HepG2 (cell line): ENCODE data around the gene UBAP2. TPM values are rescaled to one million over a fixed set of nuclear protein-coding genes. Genes with fewer than 3 reads are reported as not detected.
A peak's percentile ranks its signal among the peaks of the same experiment; 100 is the strongest.

Source experiments
- ATAC-seq: fragments of 200-7000 bp; cut with Tn5 transposase; 3 replicates; pipeline ENCODE4 v1.9.1; 2020; ENCODE audit warnings: mild to moderate bottlenecking, moderate library complexity
- BruUV-seq: library from RNA; stranded (reverse); fragments of 400-500 nt; replicated peaks from 2 replicates; lab custom pipeline; 2021; lab: Mats Ljungman, UMichigan
- CTCF ChIA-PET: fragments of 300-600 bp; formaldehyde crosslinking; extraction: SDS; loops from one replicate; lab custom pipeline; 2021; ENCODE audit warnings: low total read pairs, inconsistent platforms, low intra/inter-chr PET ratio; lab: Yijun Ruan, JAX
- POLR2A ChIA-PET: fragments of 350-600 bp; sonication (Branson Sonifier 250); formaldehyde crosslinking; loops from one replicate; lab custom pipeline; 2020; ENCODE audit warnings: antibody characterized with exemption, inconsistent platforms; lab: Yijun Ruan, JAX
- DNase-seq: peaks from one replicate; pipeline ENCODE4 v3.0.0-alpha.2; 2015; ENCODE audit warnings: low spot score
- FAIRE-seq: peaks from 3 replicates; lab custom pipeline; 2011; peaks lifted over from hg19 to GRCh38; lab: Jason Lieb, UNC
- H2AFZ ChIP-seq: one replicate; pipeline ENCODE4 v1.6.1; 2011; ENCODE audit warnings: low read length, inconsistent platforms
- H3K27ac ChIP-seq: fragments of 300-600 bp; 3 replicates; pipeline ENCODE4 v1.8.0; 2011; ENCODE audit warnings: mixed run types, mild to moderate bottlenecking, mixed read lengths, low read length, inconsistent platforms; ENCODE audit not compliant: insufficient read depth; ENCODE audit errors: extremely low read length
- H3K27me3 ChIP-seq, 2 experiments: fragments of 200-600 bp in 1 of 2; 2 replicates in 1 of 2; 3 replicates in 1 of 2; pipeline versions ENCODE4 v1.6.0 to v1.8.0; 2011; ENCODE audit warnings: low read length in 2 of 2, mild to moderate bottlenecking in 2 of 2, moderate library complexity in 2 of 2, inconsistent platforms in 1 of 2; ENCODE audit not compliant: insufficient read depth in 2 of 2, control insufficient read depth in 1 of 2
- H3K36me3 ChIP-seq, 2 experiments: fragments of 200-600 bp in 1 of 2; replicated peaks in 1 of 2; 2 replicates in 1 of 2; 3 replicates in 1 of 2; pipeline versions ENCODE4 v1.5.1 to v1.8.0; 2011; ENCODE audit warnings: low read length in 2 of 2, inconsistent platforms in 1 of 2; ENCODE audit not compliant: insufficient read depth in 2 of 2, control insufficient read depth in 1 of 2
- H3K4me1 ChIP-seq: 2 replicates; pipeline ENCODE4 v1.5.1; 2012; ENCODE audit warnings: low read length, inconsistent platforms; ENCODE audit not compliant: insufficient read depth
- H3K4me2 ChIP-seq: 2 replicates; pipeline ENCODE4 v1.6.0; 2011; ENCODE audit warnings: low read depth, low read length, inconsistent platforms
- H3K4me3 ChIP-seq, 3 experiments: fragments of 200-600 bp in 1 of 3; sonication (generic), shearing (Covaris generic) in 1 of 3; replicated peaks in 1 of 3; 2 replicates each; pipeline ENCODE4 v1.5.1; 2011 to 2016; ENCODE audit warnings: low read length in 3 of 3, inconsistent platforms in 2 of 3, low read depth in 2 of 3, mild to moderate bottlenecking in 2 of 3, control low read depth in 1 of 3, mixed read lengths in 1 of 3; ENCODE audit not compliant: insufficient read depth in 1 of 3
- H3K79me2 ChIP-seq: one replicate; pipeline ENCODE4 v1.6.1; 2011; ENCODE audit warnings: low read length, inconsistent platforms; ENCODE audit not compliant: insufficient read depth
- H3K9ac ChIP-seq: 2 replicates; pipeline ENCODE4 v1.6.0; 2011; ENCODE audit warnings: mild to moderate bottlenecking, low read depth, low read length, inconsistent platforms; ENCODE audit not compliant: insufficient read depth
- H3K9me3 ChIP-seq: 2 replicates; pipeline ENCODE4 v1.5.1; 2012; ENCODE audit warnings: mild to moderate bottlenecking, low read length
- H4K20me1 ChIP-seq: 2 replicates; pipeline ENCODE4 v1.6.0; 2011; ENCODE audit warnings: inconsistent platforms, mild to moderate bottlenecking, low read length, moderate library complexity; ENCODE audit not compliant: insufficient read depth
- CEBPB ChIP-seq: IDR thresholded peaks from 2 replicates; pipeline ENCODE4 v1.6.1; 2011; ENCODE audit warnings: low read depth, low read length, improper control_type of control experiment, borderline replicate concordance
- CEBPG ChIP-seq: IDR thresholded peaks from 2 replicates; pipeline ENCODE4 v1.6.1; 2016
- GTF3A ChIP-seq: sonication (generic); formaldehyde crosslinking; conservative IDR thresholded peaks from 2 replicates; pipeline ENCODE4 v1.4.0; 2020; ENCODE audit warnings: mild to moderate bottlenecking, missing genetic modification reagents
- ZNF879 ChIP-seq: sonication (generic); formaldehyde crosslinking; IDR thresholded peaks from 2 replicates; pipeline ENCODE4 v1.8.1; 2023; ENCODE audit warnings: missing genetic modification reagents
- WGBS: methylation state at CpG from one replicate; pipeline ENCODE4 v1.1.6; 2017; ENCODE audit warnings: low lambda C conversion rate; 5-methylcytosine and 5-hydroxymethylcytosine counted together
- in situ Hi-C: cut with HindIII; loops from 2 replicates; pipeline ENCODE4 v1.10.0; 2017; ENCODE audit warnings: low pct_unique_long_range_greater_than_20kb; ENCODE audit not compliant: extremely low pct_ligation_motif_present
- intact Hi-C: fragments of 100-400 bp; cut with micrococcal nuclease; formaldehyde crosslinking; loops from one replicate; pipeline ENCODE4 v1.10.0; 2022; ENCODE audit not compliant: unreplicated experiment
- polyA plus RNA-seq, 8 experiments: library from polyadenylated mRNA; depleted of rRNA in 3 of 8; stranded (reverse) in 7 of 8; unstranded in 1 of 8; fragments of >200 nt; fragmentation: Illumina TruSeq in 4 of 8; extraction: Trizol in 4 of 8; gene quantifications; 2 replicates each; pipeline versions ENCODE4 v1.2.1 to v1.2.3, GENCODE V29; 2011 to 2016; ENCODE audit warnings: low read depth in 4 of 8, missing spikeins in 1 of 8, mixed read lengths in 1 of 8; ENCODE audit not compliant: insufficient read depth in 1 of 8
- total RNA-seq, 5 experiments: library from RNA; depleted of rRNA; stranded (reverse); fragments of >200 nt; fragmentation: Illumina TruSeq; extraction: Trizol; gene quantifications; 2 replicates each; pipeline ENCODE4 v1.2.3, GENCODE V29; 2016; ENCODE audit warnings: low read depth in 1 of 5
- TF ChIP-seq, protein P1 (sequence below): sonication (generic); formaldehyde crosslinking; IDR thresholded peaks from 2 replicates; pipeline ENCODE4; 2020; ENCODE audit warnings: missing genetic modification reagents, mild to moderate bottlenecking, borderline replicate concordance
- TF ChIP-seq, protein P2 (sequence below): sonication (generic); formaldehyde crosslinking; IDR thresholded peaks from 2 replicates; pipeline ENCODE4 v1.4.0; 2020; ENCODE audit warnings: missing genetic modification reagents

The UBAP2 gene
- total and polyA plus RNA-seq, 2 of the 13 experiments (the other 11 are each of a cell fraction or from before 2014, with no cell fraction given) = 19.0 to 22.0 TPM

DNA sequence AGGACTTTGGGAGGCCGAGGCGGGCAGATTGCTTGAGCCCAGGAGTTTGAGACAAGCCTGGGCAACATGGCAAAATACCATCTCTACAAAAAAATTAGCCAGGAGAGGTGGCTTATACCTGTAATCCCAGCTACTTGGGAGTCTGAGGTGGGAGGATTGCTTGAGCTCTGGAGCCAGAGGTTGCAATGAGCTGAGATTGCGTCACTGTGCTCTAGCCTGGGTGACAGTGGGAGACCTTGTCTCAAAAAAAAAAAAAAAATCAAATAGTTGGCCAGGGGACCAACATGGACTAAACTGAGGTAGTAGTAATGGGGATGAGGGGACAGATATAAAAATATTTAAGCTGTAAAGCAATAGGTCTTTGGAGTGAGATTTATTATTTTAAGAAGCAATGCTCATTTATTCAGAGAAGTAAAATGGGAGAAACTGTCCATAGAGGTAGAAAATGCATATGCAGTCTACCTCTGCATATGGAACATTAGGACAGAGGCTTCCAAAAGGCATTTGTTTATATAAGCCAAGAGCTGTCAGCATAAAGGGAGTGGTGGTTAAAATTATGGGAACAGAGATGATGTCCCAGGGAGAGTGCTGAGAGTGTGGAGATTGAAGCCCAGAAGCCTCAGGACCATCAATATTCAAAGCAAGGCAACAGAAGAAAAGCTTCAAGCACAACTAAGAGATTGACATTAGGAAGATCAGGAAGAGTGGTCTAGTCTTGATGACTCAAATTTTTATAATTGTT lies 133.6 kb downstream of the UBAP2 start:
- no peak for ATAC-seq
- CTCF ChIA-PET = no interaction called here
- H3K79me2 ChIP-seq = no peaks in the 10 kb centered on the region
- no peaks in the 10 kb centered on the region for H4K20me1 ChIP-seq
- TF ChIP-seq ZNF879 (no peak), GTF3A (no peak), CEBPB (peak; percentile 36; the same call in 1 of the 2 replicates), CEBPG (CRISPR knock-in tag) (0 out of 2 replicates have a peak, but pooled peaks have one; percentile 27)
- TF ChIP-seq, protein P1, sequence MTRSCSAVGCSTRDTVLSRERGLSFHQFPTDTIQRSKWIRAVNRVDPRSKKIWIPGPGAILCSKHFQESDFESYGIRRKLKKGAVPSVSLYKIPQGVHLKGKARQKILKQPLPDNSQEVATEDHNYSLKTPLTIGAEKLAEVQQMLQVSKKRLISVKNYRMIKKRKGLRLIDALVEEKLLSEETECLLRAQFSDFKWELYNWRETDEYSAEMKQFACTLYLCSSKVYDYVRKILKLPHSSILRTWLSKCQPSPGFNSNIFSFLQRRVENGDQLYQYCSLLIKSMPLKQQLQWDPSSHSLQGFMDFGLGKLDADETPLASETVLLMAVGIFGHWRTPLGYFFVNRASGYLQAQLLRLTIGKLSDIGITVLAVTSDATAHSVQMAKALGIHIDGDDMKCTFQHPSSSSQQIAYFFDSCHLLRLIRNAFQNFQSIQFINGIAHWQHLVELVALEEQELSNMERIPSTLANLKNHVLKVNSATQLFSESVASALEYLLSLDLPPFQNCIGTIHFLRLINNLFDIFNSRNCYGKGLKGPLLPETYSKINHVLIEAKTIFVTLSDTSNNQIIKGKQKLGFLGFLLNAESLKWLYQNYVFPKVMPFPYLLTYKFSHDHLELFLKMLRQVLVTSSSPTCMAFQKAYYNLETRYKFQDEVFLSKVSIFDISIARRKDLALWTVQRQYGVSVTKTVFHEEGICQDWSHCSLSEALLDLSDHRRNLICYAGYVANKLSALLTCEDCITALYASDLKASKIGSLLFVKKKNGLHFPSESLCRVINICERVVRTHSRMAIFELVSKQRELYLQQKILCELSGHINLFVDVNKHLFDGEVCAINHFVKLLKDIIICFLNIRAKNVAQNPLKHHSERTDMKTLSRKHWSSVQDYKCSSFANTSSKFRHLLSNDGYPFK (CRISPR knock-in tag) = no peak
- TF ChIP-seq, protein P2, sequence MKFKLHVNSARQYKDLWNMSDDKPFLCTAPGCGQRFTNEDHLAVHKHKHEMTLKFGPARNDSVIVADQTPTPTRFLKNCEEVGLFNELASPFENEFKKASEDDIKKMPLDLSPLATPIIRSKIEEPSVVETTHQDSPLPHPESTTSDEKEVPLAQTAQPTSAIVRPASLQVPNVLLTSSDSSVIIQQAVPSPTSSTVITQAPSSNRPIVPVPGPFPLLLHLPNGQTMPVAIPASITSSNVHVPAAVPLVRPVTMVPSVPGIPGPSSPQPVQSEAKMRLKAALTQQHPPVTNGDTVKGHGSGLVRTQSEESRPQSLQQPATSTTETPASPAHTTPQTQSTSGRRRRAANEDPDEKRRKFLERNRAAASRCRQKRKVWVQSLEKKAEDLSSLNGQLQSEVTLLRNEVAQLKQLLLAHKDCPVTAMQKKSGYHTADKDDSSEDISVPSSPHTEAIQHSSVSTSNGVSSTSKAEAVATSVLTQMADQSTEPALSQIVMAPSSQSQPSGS (CRISPR knock-in tag) = no peak
- BruUV-seq = no TSS peak
- WGBS = 97% methylated on average over 3 of the region's 3 CpGs
- H3K4me3 ChIP-seq = no peak overlapping the region
- no peaks in the 10 kb centered on the region for H3K9me3 ChIP-seq
- no peak overlapping the region for H3K4me2 ChIP-seq
- in situ Hi-C loops = no loop called here
- POLR2A ChIA-PET = no interaction called here
- no peak overlapping the region for H3K27ac ChIP-seq
- no peak for FAIRE-seq
- no peaks in the 10 kb centered on the region for H3K4me1 ChIP-seq
- H2AFZ ChIP-seq = no peak overlapping the region
- no peak for DNase-seq
- no peaks in the 10 kb centered on the region for H3K27me3 ChIP-seq
- intact Hi-C loops = no loop called here
- no peak overlapping the region for H3K9ac ChIP-seq
- H3K36me3 ChIP-seq = peaks cover 19 to 76% of the 10 kb centered on the region in 2 experiments
